Stimulated activated naive CD8-positive, alpha-beta T cell treated with anti-CD3 and anti-CD28 coated beads, Interleukin-15, Interleukin-2, amounts not matched to agents 100 U/mL and 50 U/mL, for 24 hours (primary cell): Measurements from ENCODE around the gene KIAA1755.

ENCODE experiments used
- ATAC-seq: fragments of 150-1000 bp; cut with Tn5 transposase; one replicate; pipeline ENCODE4 v1.10.0; 2021
- DNase-seq: peaks from one replicate; pipeline ENCODE4 v3.0.0; 2021

KIAA1755 gene

GRCh38 chr20:38241201-38241600, 19.3 kb downstream of the KIAA1755 start:
- no peak for DNase-seq
- no peak for ATAC-seq

- no peak for ATAC-seq
- no peak for DNase-seq
Measured at GRCh38 chr20:38239441-38239840, 21.1 kb downstream of the KIAA1755 start.

- no peak for ATAC-seq
- no peak for DNase-seq
Measured at GRCh38 chr20:38238829-38239228, 21.7 kb downstream of the KIAA1755 start.

- ATAC-seq: no peak
Measured at GRCh38 chr20:38237381-38237780, 23.2 kb downstream of the KIAA1755 start.

GRCh38 chr20:38231531-38232121, 28.9 kb downstream of the KIAA1755 start:
- DNase-seq: no peak
- ATAC-seq: no peak

More at GRCh38 chr20:38237381-38237780, 23.2 kb downstream of the KIAA1755 start:
- DNase-seq: no peak

- ATAC-seq (no peak), DNase-seq (no peak)
Measured at GRCh38 chr20:38230957-38231526, 29.5 kb downstream of the KIAA1755 start.

GRCh38 chr20:38230253-38230551, 30.3 kb downstream of the KIAA1755 start:
- DNase-seq (no peak), ATAC-seq (no peak)

- ATAC-seq (no peak), DNase-seq (no peak)
Measured at GRCh38 chr20:38229376-38230252, 30.9 kb downstream of the KIAA1755 start.

- no peak for DNase-seq
- ATAC-seq: no peak
Measured at GRCh38 chr20:38228436-38228835, 32.1 kb downstream of the KIAA1755 start.

GRCh38 chr20:38227420-38228360, 32.8 kb downstream of the KIAA1755 start:
- ATAC-seq: no peak
- no peak for DNase-seq

GRCh38 chr20:38226553-38226952, 34.0 kb downstream of the KIAA1755 start:
- ATAC-seq: no peak
- DNase-seq: no peak

- no peak for DNase-seq
- ATAC-seq: no peak
Measured at GRCh38 chr20:38225900-38226263, 34.7 kb downstream of the KIAA1755 start.

- DNase-seq (no peak), ATAC-seq (no peak)
Measured at GRCh38 chr20:38225240-38225899, 35.2 kb downstream of the KIAA1755 start.

- ATAC-seq: no peak
- no peak for DNase-seq
Measured at GRCh38 chr20:38224531-38224930, 36.0 kb downstream of the KIAA1755 start.

GRCh38 chr20:38223743-38224100, 36.8 kb downstream of the KIAA1755 start:
- ATAC-seq (no peak), DNase-seq (no peak)

- no peak for DNase-seq
- no peak for ATAC-seq
Measured at GRCh38 chr20:38222923-38223742, 37.4 kb downstream of the KIAA1755 start.

GRCh38 chr20:38222231-38222922, 38.2 kb downstream of the KIAA1755 start:
- DNase-seq (peak; percentile 75), ATAC-seq (no peak)

GRCh38 chr20:38221119-38221589, 39.4 kb downstream of the KIAA1755 start:
- ATAC-seq: peak; percentile 59
- DNase-seq: peak; percentile 80

- ATAC-seq (no peak), DNase-seq (no peak)
Measured at GRCh38 chr20:38220587-38221118, 39.9 kb downstream of the KIAA1755 start.
